Measurements from ENCODE around the gene CCDC40. TPM values are rescaled to one million over a fixed set of nuclear protein-coding genes. Genes with fewer than 3 reads are reported as not detected.

Gene CCDC40
- total and polyA plus RNA-seq, 10 of the 15 experiments (the other 5 are each of a cell fraction or from before 2014, with no cell fraction given) = 0.06 to 0.10 TPM; not detected in 8

- CTCF ChIA-PET = interaction anchor here (0.6 to 2.6 kb wide), 10 partner anchors 8 to 643 kb away, joined by 3 to 13 read pairs (median 4); no protein-coding TSS in a partner anchor
- BruUV-seq (replicated peaks) = no TSS peak
- TF ChIP-seq LARP7 (IDR thresholded peaks at IDR 0.05) = no peak
- TF ChIP-seq MEF2A (IDR thresholded peaks at IDR 0.05; ENCODE audit: insufficient read depth, low read depth, low read length) = no peak
- no peak for TF ChIP-seq BACH1 (IDR thresholded peaks at IDR 0.05; ENCODE audit: borderline replicate concordance)
- TF ChIP-seq ASH2L (IDR thresholded peaks at IDR 0.05; ENCODE audit: borderline replicate concordance, low read depth) = no peak
- no peak for TF ChIP-seq ZBTB4 (CRISPR knock-in tag; IDR thresholded peaks at IDR 0.05)
- TF ChIP-seq EGR1 (IDR thresholded peaks at IDR 0.05; ENCODE audit: borderline replicate concordance in 1 of 2, low read depth in 2 of 2, low read length in 2 of 2) = no peak
- TF ChIP-seq CTCF (IDR thresholded peaks at IDR 0.05 in 2 of 3, conservative IDR thresholded peaks at IDR 0.05 in 1 of 3; ENCODE audit: control insufficient read depth in 2 of 3, extremely low read depth in 1 of 3, insufficient read depth in 1 of 3, low read depth in 3 of 3, low read length in 3 of 3) = no peak
- no peak for TF ChIP-seq HDAC2 (IDR thresholded peaks at IDR 0.05)
- TF ChIP-seq BMI1 (IDR thresholded peaks at IDR 0.05; ENCODE audit: borderline replicate concordance) = no peak
- TF ChIP-seq POU2F2 (IDR thresholded peaks at IDR 0.05; ENCODE audit: borderline replicate concordance, low read depth, low read length) = no peak
- no peak for TF ChIP-seq NR2C1 (IDR thresholded peaks at IDR 0.05)
- TF ChIP-seq USF2 (IDR thresholded peaks at IDR 0.05; ENCODE audit: borderline replicate concordance, low read depth, low read length) = no peak
- no peak for TF ChIP-seq CBFB (IDR thresholded peaks at IDR 0.05; ENCODE audit: low read depth)
- no peak for TF ChIP-seq MYB (IDR thresholded peaks at IDR 0.05; ENCODE audit: borderline replicate concordance, low read depth, low read length)
- no peak for TF ChIP-seq RB1 (IDR thresholded peaks at IDR 0.05; ENCODE audit: borderline replicate concordance)
- TF ChIP-seq EZH2 (IDR thresholded peaks at IDR 0.05; ENCODE audit: borderline replicate concordance, control insufficient read depth, low read depth, low read length) = no peak
- no peak for TF ChIP-seq SUPT20H (IDR thresholded peaks at IDR 0.05; ENCODE audit: borderline replicate concordance, control insufficient read depth, low read depth, low read length)
These were observed 29.4 kb upstream of the CCDC40 start for GRCh38 chr17:80006811-80007752.

More at GRCh38 chr17:80006811-80007752, 29.4 kb upstream of the CCDC40 start:
- POLR2A ChIA-PET = no interaction called here
- H3K36me3 ChIP-seq (ENCODE audit: control insufficient read depth in 2 of 2, insufficient read depth in 2 of 2, low read length in 1 of 2) = no peaks in the 10 kb centered on the region
- no peak overlapping the region for H3K4me3 ChIP-seq
- no peak overlapping the region for H3K27ac ChIP-seq (ENCODE audit: control insufficient read depth, insufficient read depth)
- H2AFZ ChIP-seq (ENCODE audit: control insufficient read depth, low read depth, low read length) = no peak overlapping the region
- H3K27me3 ChIP-seq (replicated peaks in 1 of 2; ENCODE audit: control insufficient read depth in 2 of 2, insufficient read depth in 2 of 2, low read length in 1 of 2) = no peaks in the 10 kb centered on the region; a peak in 1 of 4 replicates
- DNase-seq (ENCODE audit: low read depth, low spot score) (no peak), FAIRE-seq (no peak), ATAC-seq (no peak)
- intact Hi-C loops (cut with micrococcal nuclease; ENCODE audit: unreplicated experiment) = no loop called here
- H3K9me3 ChIP-seq (replicated peaks; ENCODE audit: control insufficient read depth, insufficient read depth, low read length) = no peaks in the 10 kb centered on the region
- SMC1A ChIA-PET (ENCODE audit: uncharacterized antibody, unreplicated experiment) = interaction anchor here (1.9 kb wide), 1 partner anchor 13 kb away, joined by 5 read pairs; no protein-coding TSS in a partner anchor
- 44% methylated on average over 30 of the region's 30 CpGs for WGBS (ENCODE audit: insufficient coverage, insufficient replicate concordance, low lambda C conversion rate, missing lambda C conversion rate)
- in situ Hi-C loops (cut with MboI) = no loop called here
- no peaks in the 10 kb centered on the region for H4K20me1 ChIP-seq (ENCODE audit: control insufficient read depth, insufficient read depth)
- no peaks in the 10 kb centered on the region for H3K4me1 ChIP-seq (ENCODE audit: control insufficient read depth, insufficient read depth, low read length)
- H3K9ac ChIP-seq (ENCODE audit: control insufficient read depth, insufficient read depth, low read length) = no peak overlapping the region
- H3K4me2 ChIP-seq (ENCODE audit: control insufficient read depth, insufficient read depth) = no peak overlapping the region
- RAD21 ChIA-PET (ENCODE audit: unreplicated experiment) = interaction anchor here (1.3 kb wide), 1 partner anchor 94 kb away, joined by 3 read pairs; the partner anchor contains the start of gene GAA
- no peaks in the 10 kb centered on the region for H3K79me2 ChIP-seq (ENCODE audit: control insufficient read depth, insufficient read depth, low read length)
